ELR (cell line): ENCODE results near the gene CEP128.

ENCODE experiments used
- DNase-seq: peaks from one replicate; pipeline ENCODE4 v3.0.0-alpha.2; 2015; ENCODE audit warnings: low read depth

CEP128 gene

DNA sequence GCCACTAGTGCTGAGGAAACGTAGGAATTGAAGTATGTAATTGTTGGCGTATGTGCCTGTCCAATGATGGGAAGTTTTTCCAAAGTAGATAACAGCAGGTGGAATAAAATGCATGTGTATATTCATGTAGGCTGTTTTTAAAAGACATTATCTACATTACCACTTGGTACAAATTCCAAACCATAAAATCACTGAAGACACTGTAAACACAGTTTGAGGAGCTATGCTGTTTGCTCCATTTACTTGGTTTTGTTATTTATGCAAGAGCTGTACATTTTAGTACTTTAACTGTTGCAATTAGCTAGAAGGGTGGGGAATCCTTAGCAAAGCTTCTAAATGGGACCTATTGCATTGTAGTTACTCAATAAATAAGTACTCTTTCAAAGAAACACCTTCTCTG, 455.8 kb downstream of the CEP128 start:
- DNase-seq, result no peak

DNA sequence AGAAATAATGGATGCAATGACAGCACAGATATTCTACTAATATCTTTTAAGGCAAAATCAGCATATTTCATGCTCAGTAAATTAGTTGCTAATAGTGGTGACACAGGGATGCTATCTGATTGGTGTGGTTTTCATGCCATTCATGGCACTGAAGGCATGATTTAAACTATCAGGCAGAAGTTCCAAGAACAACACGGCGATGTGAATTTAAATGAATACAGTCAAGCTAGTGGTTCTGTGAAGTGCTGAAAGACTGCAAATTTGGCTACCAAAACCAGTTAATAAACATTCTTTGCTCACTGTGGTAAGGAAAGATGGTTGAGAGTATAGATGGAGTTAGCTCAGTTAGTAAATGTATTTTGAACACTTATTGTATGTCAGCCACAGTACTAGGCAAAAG, 458.2 kb downstream of the CEP128 start:
- no peak for DNase-seq

DNA sequence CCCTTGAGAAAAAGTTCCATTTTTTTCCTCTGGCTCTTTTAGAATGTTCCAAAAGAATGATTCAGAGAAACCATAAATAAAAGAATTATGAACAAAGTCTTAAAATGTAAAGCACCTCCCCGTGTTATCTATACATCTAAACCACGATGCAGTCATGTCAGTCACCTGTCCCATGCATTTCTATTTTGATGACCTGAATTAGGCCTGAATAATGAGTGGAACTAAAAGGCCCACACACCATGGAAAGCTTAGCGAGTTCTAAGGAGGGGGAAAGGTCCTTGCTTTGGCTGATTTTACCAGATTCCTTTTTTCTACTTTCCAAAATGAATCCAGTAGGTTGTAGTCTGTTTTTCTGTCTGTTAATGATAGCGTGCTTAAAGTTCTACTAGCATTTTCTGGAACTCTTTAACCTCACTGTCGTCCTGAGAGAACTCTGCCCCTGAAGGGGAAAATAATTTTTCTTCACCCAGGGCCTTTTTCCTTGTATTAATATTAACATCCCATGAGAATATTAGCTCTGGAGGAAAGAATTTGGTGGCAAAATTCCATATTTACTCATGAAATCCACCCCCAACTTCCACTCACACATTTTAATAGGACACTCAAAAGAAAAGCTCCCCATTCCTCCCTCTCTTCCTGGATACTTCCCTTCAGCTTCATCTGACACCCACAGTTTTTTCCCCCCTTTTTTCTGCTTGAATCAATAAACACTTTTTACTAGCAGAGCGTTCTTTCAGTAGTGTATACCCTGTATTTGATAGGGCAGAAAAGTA, 464.0 kb downstream of the CEP128 start:
- DNase-seq, result peak; percentile 17

DNA sequence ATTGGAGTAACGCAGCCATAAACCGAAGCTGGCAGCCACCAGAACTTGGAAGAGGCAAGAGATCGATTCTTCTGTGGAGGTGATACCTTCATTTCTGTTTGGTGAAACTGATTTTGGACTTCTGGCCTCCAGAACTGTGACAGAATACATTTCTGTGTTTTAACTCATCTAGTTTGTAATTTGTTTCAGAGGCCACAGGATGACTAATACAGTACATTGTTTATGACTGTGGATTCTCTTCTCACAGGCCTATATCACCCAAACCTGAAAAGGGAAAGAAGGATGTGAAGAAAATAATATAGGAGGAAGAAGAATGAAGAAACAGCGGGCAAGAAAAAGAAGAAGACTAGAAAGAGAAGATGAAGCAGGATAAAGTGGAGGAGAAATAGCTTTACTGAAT, 466.5 kb downstream of the CEP128 start:
- peak; percentile 78 for DNase-seq

DNA sequence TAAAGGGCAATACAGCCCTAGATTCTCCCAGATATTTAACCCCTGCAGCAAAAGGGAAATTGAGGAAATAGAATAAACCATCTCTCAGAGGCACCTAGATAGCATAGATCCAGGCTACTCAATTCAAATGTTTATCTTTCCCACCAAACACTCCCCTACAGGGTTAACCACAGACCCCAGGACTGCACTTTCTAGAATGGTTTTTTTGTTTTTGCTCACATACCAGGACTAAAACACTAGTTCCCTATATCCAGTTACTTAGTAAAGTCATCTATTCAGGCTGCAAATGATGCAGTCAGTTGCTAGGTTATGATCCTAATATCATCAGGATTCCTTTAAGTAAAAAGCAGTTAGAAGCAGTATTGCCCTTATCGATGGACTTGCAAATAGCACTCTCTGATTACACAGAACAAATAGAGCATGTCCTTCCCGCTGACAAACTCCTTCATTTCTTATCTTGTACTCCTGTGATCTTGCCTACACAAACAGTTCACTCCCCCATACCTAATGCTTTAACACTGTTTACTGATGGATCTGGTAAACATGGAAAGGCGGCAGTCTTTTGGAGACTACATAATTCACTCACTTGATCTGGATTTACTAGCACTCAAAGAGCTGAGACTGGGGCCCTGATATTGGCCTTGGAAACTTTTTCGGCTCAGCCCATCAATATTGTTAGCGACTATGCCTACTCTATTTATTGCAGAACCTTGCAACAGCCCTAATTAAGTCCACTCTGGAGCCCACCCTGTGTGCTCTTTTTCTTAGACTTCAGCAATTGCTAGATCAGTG, 473.0 kb downstream of the CEP128 start:
- DNase-seq, result no peak

DNA sequence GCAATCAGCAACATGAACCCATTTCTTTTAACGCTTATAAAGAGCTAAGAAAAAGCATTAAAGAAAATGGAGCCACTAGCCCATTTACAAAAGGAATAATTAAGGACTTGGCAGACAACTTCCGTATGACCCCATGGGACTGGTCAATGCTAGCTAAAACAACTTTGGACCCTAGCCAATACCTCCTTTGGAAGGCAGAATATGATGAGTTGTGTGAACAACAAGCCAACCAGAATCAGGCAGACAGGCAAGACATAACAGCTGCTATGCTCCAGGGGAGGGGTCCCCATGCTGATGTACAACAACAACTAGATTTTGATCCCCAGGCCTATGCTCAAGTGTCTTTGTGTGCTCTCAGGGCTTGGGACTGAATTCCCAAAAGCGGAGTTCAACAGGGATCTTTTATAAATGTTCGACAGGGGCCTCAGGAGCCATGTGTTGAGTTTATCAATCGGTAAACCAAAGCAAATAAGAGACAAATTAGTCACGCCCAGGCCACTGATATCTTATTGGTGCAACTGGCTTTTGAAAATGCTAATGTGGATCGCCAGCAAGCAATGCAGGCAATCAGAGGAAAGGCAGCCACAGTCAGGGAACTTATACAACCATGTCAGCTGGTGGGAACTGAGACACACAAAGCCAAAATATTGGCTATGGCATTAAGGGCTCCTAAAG, 475.9 kb downstream of the CEP128 start:
- no peak for DNase-seq

DNA sequence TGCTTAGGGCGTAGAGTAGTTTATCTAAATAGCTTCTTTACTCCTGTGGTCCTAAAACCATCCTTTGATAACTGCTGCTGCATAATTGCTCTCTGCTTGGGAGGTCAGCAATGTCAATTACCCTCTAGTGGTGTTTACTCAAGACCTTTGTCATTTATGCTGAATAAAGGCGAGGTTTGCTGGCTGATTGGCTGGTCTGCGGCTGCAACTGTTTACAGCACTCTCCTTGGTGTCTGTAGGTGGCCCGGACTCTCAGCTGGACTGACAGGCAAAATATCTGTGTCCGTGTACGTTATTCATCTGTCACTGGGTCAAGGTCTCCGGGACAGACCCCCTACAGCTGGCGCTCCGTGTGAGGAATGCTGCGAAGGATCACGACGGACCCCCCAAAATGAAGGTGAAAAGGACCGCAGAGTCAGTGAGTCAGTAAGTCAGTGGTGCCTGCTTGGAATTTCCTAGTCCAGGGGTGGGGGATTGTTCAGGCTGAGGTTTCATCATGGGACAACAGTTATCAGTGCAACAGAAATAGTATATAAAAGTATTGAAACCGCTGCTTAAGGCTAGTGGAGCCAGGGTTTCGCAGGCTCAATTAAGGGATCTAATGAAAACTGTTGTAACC, 476.9 kb downstream of the CEP128 start:
- no peak for DNase-seq

DNA sequence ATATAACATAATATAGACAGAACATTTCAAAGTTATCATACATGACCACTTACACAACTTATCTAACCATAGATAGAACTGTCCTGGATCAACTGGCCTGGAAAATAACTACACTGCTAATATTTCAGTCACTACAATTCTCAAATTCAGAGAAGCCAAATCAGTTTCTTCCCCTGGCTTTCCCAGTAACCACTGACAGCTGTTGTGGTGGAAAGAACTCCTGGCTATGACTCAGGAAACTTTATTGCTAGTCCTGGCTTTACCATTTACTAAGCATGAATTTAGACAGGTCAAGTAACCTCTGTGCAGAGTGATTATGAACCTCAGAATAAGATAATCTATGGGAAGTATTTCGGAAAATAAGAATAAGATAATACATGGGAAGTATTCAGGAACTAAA, 485.3 kb downstream of the CEP128 start:
- DNase-seq, result peak; percentile 28

DNA sequence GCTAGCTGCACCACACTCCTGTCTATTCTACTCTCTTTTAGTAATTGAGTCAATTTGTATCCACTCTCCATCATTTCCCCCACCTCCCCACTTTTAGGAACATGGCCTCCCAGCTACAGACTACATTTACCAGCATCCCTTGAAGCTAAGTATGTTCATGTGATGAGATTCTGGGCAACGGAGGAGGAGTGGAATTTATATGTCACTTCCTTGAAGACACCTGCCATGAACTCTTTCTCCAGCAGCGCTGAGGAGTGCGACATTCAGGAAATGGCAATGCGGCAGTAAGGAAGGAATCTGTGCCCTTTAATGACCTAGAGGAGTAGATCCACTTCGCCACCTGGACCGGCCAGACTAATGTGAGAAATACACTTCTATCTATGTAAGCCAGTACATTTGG, 486.5 kb downstream of the CEP128 start:
- no peak for DNase-seq

DNA sequence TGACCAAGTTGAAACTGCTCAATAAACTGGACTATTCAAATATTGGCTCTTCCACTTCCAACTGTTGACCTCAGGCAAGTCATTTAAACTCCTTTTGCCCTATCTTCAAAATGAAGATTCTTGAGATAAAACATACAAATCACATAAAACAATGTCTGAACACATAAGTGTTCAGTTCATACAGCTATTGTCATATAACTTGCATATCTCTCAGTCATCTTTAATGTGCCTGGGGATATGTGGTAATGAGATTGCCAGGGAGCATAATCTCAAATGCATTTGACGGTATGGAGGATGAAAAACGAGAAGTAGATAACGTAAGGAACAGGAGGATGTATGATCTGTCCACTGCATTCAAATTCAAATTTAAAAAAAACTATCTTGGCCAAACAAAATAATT, 493.3 kb downstream of the CEP128 start:
- no peak for DNase-seq

DNA sequence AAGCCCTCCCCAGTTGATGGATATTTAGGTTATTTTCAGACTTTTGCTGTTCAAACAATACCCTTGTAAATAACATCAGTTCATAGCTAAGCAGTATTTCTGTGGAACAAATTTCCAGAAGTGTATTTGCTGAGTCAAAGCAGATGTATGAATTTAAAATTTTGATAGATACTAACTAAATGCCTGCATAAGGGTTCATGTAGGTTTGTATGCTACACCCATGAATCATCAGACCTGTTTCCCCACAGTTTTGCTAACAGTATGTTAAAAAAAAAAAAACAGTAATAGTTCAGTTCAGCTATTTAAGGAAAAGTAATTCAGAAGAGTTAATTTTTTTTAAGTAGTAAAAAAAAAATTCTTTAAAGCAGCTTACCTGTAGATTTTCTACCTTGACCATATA, 494.1 kb downstream of the CEP128 start:
- no peak for DNase-seq
